Upper lobe of right lung (tissue), 1 donor: ENCODE results near the gene MAP1LC3B. TPM values are rescaled to one million over a fixed set of nuclear protein-coding genes. Genes with fewer than 3 reads are reported as not detected.
"Not testable (repeated sequence)": the region's sequence is repeated elsewhere in the genome, so short reads cannot be mapped to it uniquely, and the experiment has no call there.

Experiments
- ATAC-seq: fragments of 200-7000 bp; cut with Tn5 transposase; one replicate; pipeline ENCODE4 v1.9.1; 2020; ENCODE audit warnings: mild to moderate bottlenecking, moderate library complexity
- DNase-seq: peaks from one replicate; pipeline ENCODE4 v3.0.0-alpha.2; 2020
- H3K27ac ChIP-seq: fragments of 200-600 bp; one replicate; pipeline ENCODE4 v1.8.0; 2022
- H3K27me3 ChIP-seq: fragments of 200-600 bp; one replicate; pipeline ENCODE4 v1.8.0; 2022; ENCODE audit warnings: mild to moderate bottlenecking
- H3K36me3 ChIP-seq: fragments of 200-600 bp; one replicate; pipeline ENCODE4 v1.8.0; 2022
- H3K4me1 ChIP-seq: fragments of 200-600 bp; one replicate; pipeline ENCODE4 v1.8.0; 2022
- H3K4me3 ChIP-seq: fragments of 200-600 bp; one replicate; pipeline ENCODE4 v1.8.0; 2022; ENCODE audit warnings: mild to moderate bottlenecking
- H3K9me3 ChIP-seq: fragments of 200-600 bp; one replicate; pipeline ENCODE4 v1.8.0; 2022
- intact Hi-C: fragments of 100-400 bp; cut with DNase I; formaldehyde crosslinking; loops from one replicate; pipeline ENCODE4 v1.11.0; 2022
- total RNA-seq: library from RNA; stranded (reverse); fragmentation: NEBNext Ultra II Directional; extraction: Animal tissue kit (Norgen Biotek cat#: 25700); gene quantifications from one replicate; pipeline ENCODE4 v1.2.1, GENCODE V29; 2021
- TF ChIP-seq, protein P1 (sequence below): fragments of 200-600 bp; IDR thresholded peaks from one replicate; pipeline ENCODE4 v1.8.0; 2022; ENCODE audit warnings: antibody characterized with exemption
- donor health status: DM: no; HTN: yes; CAD: no; lungs with severe emphysema.

Gene MAP1LC3B
- total RNA-seq, 1 donor from 2014 or later = 70.4 TPM

DNA sequence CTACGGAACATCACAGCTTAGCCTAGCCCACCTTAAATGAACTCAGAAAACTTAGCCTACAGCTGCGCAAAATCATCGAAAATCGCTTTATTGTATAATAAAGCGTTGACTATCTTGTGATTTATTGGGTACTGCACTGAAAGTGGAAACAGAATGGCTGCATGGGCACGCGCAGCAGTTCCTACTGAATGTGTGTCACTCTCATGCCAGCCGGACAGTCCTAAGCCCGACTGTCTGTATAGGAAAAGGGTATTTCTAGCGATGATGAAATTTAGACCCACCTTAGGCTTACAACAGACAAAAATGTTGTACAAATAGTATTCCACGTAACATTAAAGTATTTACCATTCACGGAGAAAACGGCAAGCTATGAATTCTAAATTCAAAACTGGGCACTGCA, 17.8 kb upstream of the MAP1LC3B start:
- H3K27me3 ChIP-seq = no peaks in the 10 kb centered on the region
- DNase-seq = no peak
- intact Hi-C loops = no loop called here
- TF ChIP-seq, protein P1, sequence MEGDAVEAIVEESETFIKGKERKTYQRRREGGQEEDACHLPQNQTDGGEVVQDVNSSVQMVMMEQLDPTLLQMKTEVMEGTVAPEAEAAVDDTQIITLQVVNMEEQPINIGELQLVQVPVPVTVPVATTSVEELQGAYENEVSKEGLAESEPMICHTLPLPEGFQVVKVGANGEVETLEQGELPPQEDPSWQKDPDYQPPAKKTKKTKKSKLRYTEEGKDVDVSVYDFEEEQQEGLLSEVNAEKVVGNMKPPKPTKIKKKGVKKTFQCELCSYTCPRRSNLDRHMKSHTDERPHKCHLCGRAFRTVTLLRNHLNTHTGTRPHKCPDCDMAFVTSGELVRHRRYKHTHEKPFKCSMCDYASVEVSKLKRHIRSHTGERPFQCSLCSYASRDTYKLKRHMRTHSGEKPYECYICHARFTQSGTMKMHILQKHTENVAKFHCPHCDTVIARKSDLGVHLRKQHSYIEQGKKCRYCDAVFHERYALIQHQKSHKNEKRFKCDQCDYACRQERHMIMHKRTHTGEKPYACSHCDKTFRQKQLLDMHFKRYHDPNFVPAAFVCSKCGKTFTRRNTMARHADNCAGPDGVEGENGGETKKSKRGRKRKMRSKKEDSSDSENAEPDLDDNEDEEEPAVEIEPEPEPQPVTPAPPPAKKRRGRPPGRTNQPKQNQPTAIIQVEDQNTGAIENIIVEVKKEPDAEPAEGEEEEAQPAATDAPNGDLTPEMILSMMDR = no peak
- no peak overlapping the region for H3K27ac ChIP-seq
- ATAC-seq = no peak
- peaks cover 4% of the 10 kb centered on the region for H3K36me3 ChIP-seq
- H3K4me1 ChIP-seq = peaks cover 3% of the 10 kb centered on the region
- H3K4me3 ChIP-seq = no peak overlapping the region
- no peaks in the 10 kb centered on the region for H3K9me3 ChIP-seq

DNA sequence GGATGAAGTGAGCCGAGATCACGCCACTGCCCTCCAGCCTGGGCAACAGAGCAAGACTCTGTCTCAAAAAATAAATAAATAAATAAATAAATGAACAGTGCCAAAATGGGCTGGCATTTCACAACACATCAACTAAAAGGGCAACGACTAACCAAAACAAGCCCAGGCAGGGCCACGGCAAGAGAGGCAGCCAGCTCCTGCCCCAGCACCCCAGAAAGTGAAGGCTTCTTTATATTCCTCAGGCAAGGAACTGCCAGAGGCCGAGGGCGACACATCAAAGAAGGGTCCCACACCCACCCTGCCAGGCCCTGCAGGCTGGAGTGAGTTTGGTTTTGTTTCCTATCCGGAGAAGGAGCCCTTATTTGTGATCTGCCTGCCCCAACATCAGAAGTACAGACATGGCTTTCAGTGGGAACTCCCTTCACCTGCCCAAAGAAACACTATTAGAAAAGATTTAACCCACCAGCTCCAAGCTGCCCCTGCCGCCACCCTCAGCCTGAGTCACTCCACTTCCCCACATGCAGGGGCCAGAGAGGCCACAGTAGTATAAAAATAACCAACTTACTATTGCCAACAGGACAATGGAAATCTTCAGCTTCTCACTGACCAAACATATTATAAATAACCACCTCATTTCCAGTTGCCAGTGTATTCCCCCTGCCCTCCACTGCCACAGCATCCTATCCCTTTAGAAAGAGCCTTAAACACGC, 16.6 kb upstream of the MAP1LC3B start:
- no peak overlapping the region for H3K4me3 ChIP-seq
- no peak for ATAC-seq
- H3K36me3 ChIP-seq = peaks cover 4% of the 10 kb centered on the region
- no peak for DNase-seq
- TF ChIP-seq, protein P1 = no peak
- H3K9me3 ChIP-seq = no peaks in the 10 kb centered on the region
- intact Hi-C loops = no loop called here
- peaks cover 9% of the 10 kb centered on the region for H3K4me1 ChIP-seq
- H3K27me3 ChIP-seq = no peaks in the 10 kb centered on the region
- no peak overlapping the region for H3K27ac ChIP-seq

DNA sequence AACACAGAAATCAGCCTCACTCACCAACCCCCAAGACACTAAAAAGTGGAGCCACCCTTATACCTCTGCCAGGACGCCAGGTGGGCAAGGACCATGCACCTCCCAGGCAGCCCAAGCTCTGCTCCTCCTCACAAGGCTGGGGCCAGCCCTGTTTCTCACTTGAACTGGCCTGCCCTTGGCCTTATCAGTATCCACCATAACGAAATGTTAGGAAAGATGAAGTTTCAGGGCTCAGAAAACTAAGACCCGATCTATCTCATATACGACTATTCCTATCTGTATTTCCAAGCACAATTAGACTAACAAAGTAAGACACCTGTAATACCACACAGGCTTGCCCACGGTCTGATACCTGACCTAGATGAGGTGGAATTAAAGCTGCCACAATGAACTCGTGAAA, 15.5 kb upstream of the MAP1LC3B start:
- DNase-seq (no peak), ATAC-seq (no peak)
- Histone ChIP-seq H3K4me1 (peaks cover 17% of the 10 kb centered on the region), H3K36me3 (peaks cover 4% of the 10 kb centered on the region), H3K27me3 (no peaks in the 10 kb centered on the region), H3K9me3 (no peaks in the 10 kb centered on the region), H3K27ac (no peak overlapping the region), H3K4me3 (no peak overlapping the region)
- TF ChIP-seq, protein P1 = no peak
- intact Hi-C loops = no loop called here

DNA sequence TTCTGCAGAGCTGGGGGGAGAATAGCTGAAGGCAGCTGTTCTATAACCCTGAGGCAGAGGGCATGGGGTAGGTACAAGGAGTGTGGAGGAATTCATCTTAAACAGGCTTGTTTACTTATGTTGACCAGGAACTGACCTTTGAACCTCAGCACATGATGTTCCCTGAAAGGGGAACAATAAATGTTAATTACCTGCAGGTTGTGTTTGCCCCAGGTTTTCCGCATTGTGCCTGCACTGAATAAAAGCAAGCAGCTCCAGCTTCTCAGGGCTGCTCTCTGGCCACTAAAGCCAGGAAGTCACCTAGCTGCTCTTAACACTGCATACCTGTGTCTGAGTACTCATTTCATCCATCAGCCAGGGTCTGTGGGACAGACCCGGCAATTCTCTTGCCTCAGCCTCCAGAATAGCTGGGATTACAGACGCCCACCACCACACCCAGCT, 12.8 kb upstream of the MAP1LC3B start:
- intact Hi-C loops, H3K36me3 ChIP-seq, H3K27ac ChIP-seq, ATAC-seq, DNase-seq, H3K4me3 ChIP-seq, H3K27me3 ChIP-seq, H3K9me3 ChIP-seq: not testable (repeated sequence)
- peaks cover 28% of the 10 kb centered on the region for H3K4me1 ChIP-seq

DNA sequence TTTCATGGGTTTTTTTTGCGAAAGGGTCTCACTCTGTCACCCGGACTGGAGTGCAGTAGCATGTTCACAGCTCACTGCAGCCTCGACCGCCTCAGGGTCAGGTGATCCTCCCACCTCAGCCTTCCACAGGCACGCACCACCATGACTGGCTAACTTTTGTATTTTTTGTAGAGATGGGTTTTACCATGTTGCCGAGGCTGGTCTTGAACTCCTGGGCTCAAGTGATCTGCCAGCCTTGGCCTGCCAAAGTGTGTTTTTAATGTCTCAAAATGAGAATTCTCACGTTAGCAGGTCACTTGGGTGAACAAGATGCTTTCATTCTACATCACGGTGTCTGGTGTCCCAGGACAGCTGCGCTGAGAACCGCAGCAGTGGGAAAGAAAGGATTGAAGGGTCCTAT, 11.7 kb upstream of the MAP1LC3B start:
- DNase-seq = no peak
- TF ChIP-seq, protein P1 = no peak
- Histone ChIP-seq H3K27me3 (no peaks in the 10 kb centered on the region), H3K4me1 (peaks cover 34% of the 10 kb centered on the region), H3K9me3 (no peaks in the 10 kb centered on the region), H3K27ac (no peak overlapping the region), H3K36me3 (peaks cover 4% of the 10 kb centered on the region), H3K4me3 (no peak overlapping the region)
- no peak for ATAC-seq
- intact Hi-C loops = loop anchor here (10.0 kb wide), 1 partner anchor 56 kb away; no protein-coding TSS in a partner anchor

DNA sequence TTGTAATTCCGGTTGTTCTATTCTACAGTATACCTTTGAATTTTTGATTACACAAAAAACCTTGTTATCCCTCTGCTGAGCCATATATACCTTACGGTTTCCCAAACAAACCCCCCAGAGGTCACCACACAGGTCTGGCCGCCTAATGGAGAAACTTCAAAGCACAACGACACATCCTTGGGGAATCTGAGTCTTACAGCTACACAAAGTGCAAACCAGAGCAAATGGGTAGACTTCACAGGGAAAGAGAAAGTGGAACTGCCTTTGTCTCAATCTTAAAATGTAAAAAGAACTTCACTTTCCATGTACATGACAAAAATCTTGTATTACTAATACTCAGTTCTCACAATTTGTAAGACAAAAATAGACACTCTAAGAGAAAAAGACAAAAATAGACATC, 11.3 kb upstream of the MAP1LC3B start:
- ATAC-seq (no peak), DNase-seq (no peak)
- Histone ChIP-seq H3K4me3 (peak overlapping the region; percentile 82), H3K27me3 (no peaks in the 10 kb centered on the region), H3K9me3 (no peaks in the 10 kb centered on the region), H3K27ac (no peak overlapping the region), H3K4me1 (peaks cover 33% of the 10 kb centered on the region), H3K36me3 (peaks cover 4% of the 10 kb centered on the region)
- TF ChIP-seq, protein P1 = no peak
- intact Hi-C loops = loop anchor here (10.0 kb wide), 1 partner anchor 56 kb away; no protein-coding TSS in a partner anchor
